Measurements from ENCODE around the gene TRIOBP.

TRIOBP gene

DNA sequence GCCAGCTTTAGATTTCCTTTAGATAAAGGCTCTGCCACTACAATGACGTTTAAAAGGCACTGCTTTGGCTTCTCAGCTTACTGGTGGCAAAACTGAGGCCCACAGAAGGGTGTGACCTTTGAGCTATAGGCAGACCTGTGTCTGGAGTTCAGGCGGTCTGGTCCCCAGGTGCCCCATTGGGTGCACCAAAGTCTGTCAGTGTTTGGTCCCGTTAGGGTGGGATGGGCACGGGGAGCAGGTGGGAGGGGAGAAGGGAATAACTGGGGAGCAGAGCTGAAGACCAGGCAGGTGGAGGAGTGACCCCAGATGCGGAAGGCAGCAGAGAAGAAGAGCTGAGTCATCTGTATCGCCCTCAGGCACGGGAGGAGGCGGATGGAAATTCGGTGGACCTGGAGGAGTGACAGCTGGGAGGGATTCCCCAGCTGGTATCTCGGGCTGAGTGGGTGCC lies 65.6 kb downstream of the TRIOBP start:
- H3K4me3 ChIP-seq (ENCODE audit: low read depth, low read length) = no peak overlapping the region
- H3K4me1 ChIP-seq (ENCODE audit: control insufficient read depth, insufficient read depth, low read length) = peaks cover 6% of the 10 kb centered on the region; the same call in 1 of the 2 replicates
- POLR2A ChIA-PET = interaction anchor here (0.5 to 2.2 kb wide), 4 partner anchors 9 to 150 kb away, joined by 3 to 8 read pairs (median 4); no protein-coding TSS in a partner anchor
- 0 out of 2 replicates have a peak, but pooled peaks have one; percentile 19 for TF ChIP-seq SP7 (tag by site-specific recombination; IDR thresholded peaks at IDR 0.05)
- TF ChIP-seq ZNF391 (tag by site-specific recombination; IDR thresholded peaks at IDR 0.05; ENCODE audit: borderline replicate concordance, low read depth) = no peak
- TF ChIP-seq ZNF561 (tag by site-specific recombination; IDR thresholded peaks at IDR 0.05; ENCODE audit: borderline replicate concordance) = no peak
- no peak for TF ChIP-seq SP3 (tag by site-specific recombination; IDR thresholded peaks at IDR 0.05)
- TF ChIP-seq, protein P1, sequence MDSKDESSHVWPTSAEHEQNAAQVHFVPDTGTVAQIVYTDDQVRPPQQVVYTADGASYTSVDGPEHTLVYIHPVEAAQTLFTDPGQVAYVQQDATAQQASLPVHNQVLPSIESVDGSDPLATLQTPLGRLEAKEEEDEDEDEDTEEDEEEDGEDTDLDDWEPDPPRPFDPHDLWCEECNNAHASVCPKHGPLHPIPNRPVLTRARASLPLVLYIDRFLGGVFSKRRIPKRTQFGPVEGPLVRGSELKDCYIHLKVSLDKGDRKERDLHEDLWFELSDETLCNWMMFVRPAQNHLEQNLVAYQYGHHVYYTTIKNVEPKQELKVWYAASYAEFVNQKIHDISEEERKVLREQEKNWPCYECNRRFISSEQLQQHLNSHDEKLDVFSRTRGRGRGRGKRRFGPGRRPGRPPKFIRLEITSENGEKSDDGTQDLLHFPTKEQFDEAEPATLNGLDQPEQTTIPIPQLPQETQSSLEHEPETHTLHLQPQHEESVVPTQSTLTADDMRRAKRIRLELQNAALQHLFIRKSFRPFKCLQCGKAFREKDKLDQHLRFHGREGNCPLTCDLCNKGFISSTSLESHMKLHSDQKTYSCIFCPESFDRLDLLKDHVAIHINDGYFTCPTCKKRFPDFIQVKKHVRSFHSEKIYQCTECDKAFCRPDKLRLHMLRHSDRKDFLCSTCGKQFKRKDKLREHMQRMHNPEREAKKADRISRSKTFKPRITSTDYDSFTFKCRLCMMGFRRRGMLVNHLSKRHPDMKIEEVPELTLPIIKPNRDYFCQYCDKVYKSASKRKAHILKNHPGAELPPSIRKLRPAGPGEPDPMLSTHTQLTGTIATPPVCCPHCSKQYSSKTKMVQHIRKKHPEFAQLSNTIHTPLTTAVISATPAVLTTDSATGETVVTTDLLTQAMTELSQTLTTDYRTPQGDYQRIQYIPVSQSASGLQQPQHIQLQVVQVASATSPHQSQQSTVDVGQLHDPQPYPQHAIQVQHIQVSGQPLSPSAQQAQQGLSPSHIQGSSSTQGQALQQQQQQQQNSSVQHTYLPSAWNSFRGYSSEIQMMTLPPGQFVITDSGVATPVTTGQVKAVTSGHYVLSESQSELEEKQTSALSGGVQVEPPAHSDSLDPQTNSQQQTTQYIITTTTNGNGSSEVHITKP (tag by site-specific recombination; IDR thresholded peaks at IDR 0.05) = no peak
- TF ChIP-seq ZNF600 (tag by site-specific recombination; IDR thresholded peaks at IDR 0.05) = 0 out of 2 replicates have a peak, but pooled peaks have one; percentile 24
- TF ChIP-seq ZNF426 (tag by site-specific recombination; IDR thresholded peaks at IDR 0.05) = no peak
- no peak for TF ChIP-seq ZSCAN30 (tag by site-specific recombination; IDR thresholded peaks at IDR 0.05)
- TF ChIP-seq ZNF530 (tag by site-specific recombination; IDR thresholded peaks at IDR 0.05; ENCODE audit: low read depth) = no peak
- no peak for TF ChIP-seq ZNF621 (tag by site-specific recombination; IDR thresholded peaks at IDR 0.05)
- 0 out of 2 replicates have a peak, but pooled peaks have one; percentile 11 for TF ChIP-seq SP2 (tag by site-specific recombination; IDR thresholded peaks at IDR 0.05)
- TF ChIP-seq ZNF16 (tag by site-specific recombination; IDR thresholded peaks at IDR 0.05; ENCODE audit: low read depth) = no peak
- peak; percentile 55; the same call in 1 of the 2 replicates for TF ChIP-seq ZFHX2 (tag by site-specific recombination; conservative IDR thresholded peaks at IDR 0.05)
- peak; percentile 75 for TF ChIP-seq EGR2 (tag by site-specific recombination; IDR thresholded peaks at IDR 0.05; ENCODE audit: low read depth)
- H3K27ac ChIP-seq (ENCODE audit: extremely low read depth, low read depth, low read length) = no peak overlapping the region
- H3K9me3 ChIP-seq (ENCODE audit: control insufficient read depth, insufficient read depth, low read depth, low read length) = no peaks in the 10 kb centered on the region
- peaks cover 25 to 69% of the 10 kb centered on the region in 2 experiments for H3K36me3 ChIP-seq (ENCODE audit: control insufficient read depth in 2 of 2, insufficient read depth in 1 of 2, low read length in 2 of 2)
- CTCF ChIA-PET = no interaction called here

DNA sequence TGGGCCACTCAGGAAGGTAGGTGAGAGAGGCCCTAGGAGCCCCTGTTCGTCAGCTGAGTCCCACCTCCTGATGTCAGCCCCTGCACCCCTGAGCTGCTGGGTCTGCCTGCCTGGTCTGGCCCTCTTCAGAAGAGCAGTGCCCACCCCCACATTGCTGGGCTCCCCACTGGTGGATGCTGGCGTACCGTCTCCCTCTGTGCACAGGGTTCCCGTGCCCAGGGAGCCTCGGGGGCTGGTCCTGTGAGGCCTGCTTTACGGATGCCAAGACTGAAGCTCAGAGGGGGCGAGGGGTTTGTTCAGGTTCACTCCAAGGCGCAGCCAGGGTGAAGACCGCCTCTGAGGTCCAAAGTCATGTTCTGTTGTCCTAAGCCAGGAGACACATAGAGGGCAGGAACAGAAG lies 66.2 kb downstream of the TRIOBP start:
- Histone ChIP-seq H3K9me3 (ENCODE audit: control insufficient read depth, insufficient read depth, low read depth, low read length) (no peaks in the 10 kb centered on the region), H3K27ac (ENCODE audit: extremely low read depth, low read depth, low read length) (no peak overlapping the region), H3K36me3 (ENCODE audit: control insufficient read depth in 2 of 2, insufficient read depth in 1 of 2, low read length in 2 of 2) (peaks cover 24 to 69% of the 10 kb centered on the region in 2 experiments), H3K4me1 (ENCODE audit: control insufficient read depth, insufficient read depth, low read length) (peaks cover 6% of the 10 kb centered on the region; the same call in 1 of the 2 replicates), H3K4me3 (ENCODE audit: low read depth, low read length) (no peak overlapping the region)
- ChIA-PET POLR2A (interaction anchor here (0.7 to 2.2 kb wide), 3 partner anchors 8 to 14 kb away, joined by 3 to 8 read pairs (median 4); no protein-coding TSS in a partner anchor), CTCF (no interaction called here)
- TF ChIP-seq ZNF768 (tag by site-specific recombination; IDR thresholded peaks at IDR 0.05) = no peak
- TF ChIP-seq ZNF555 (tag by site-specific recombination; conservative IDR thresholded peaks at IDR 0.05) = no peak
- TF ChIP-seq, protein P1 (tag by site-specific recombination; IDR thresholded peaks at IDR 0.05) = no peak
- no peak for TF ChIP-seq ZNF423 (tag by site-specific recombination; IDR thresholded peaks at IDR 0.05)
- TF ChIP-seq, protein P2, sequence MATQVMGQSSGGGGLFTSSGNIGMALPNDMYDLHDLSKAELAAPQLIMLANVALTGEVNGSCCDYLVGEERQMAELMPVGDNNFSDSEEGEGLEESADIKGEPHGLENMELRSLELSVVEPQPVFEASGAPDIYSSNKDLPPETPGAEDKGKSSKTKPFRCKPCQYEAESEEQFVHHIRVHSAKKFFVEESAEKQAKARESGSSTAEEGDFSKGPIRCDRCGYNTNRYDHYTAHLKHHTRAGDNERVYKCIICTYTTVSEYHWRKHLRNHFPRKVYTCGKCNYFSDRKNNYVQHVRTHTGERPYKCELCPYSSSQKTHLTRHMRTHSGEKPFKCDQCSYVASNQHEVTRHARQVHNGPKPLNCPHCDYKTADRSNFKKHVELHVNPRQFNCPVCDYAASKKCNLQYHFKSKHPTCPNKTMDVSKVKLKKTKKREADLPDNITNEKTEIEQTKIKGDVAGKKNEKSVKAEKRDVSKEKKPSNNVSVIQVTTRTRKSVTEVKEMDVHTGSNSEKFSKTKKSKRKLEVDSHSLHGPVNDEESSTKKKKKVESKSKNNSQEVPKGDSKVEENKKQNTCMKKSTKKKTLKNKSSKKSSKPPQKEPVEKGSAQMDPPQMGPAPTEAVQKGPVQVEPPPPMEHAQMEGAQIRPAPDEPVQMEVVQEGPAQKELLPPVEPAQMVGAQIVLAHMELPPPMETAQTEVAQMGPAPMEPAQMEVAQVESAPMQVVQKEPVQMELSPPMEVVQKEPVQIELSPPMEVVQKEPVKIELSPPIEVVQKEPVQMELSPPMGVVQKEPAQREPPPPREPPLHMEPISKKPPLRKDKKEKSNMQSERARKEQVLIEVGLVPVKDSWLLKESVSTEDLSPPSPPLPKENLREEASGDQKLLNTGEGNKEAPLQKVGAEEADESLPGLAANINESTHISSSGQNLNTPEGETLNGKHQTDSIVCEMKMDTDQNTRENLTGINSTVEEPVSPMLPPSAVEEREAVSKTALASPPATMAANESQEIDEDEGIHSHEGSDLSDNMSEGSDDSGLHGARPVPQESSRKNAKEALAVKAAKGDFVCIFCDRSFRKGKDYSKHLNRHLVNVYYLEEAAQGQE (tag by site-specific recombination; IDR thresholded peaks at IDR 0.05) = no peak
- TF ChIP-seq ZNF548 (tag by site-specific recombination; IDR thresholded peaks at IDR 0.05) = no peak
- TF ChIP-seq, protein P3, sequence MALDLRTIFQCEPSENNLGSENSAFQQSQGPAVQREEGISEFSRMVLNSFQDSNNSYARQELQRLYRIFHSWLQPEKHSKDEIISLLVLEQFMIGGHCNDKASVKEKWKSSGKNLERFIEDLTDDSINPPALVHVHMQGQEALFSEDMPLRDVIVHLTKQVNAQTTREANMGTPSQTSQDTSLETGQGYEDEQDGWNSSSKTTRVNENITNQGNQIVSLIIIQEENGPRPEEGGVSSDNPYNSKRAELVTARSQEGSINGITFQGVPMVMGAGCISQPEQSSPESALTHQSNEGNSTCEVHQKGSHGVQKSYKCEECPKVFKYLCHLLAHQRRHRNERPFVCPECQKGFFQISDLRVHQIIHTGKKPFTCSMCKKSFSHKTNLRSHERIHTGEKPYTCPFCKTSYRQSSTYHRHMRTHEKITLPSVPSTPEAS (tag by site-specific recombination; IDR thresholded peaks at IDR 0.05) = no peak

Data from HEK293 (cell line).